Neural crest cell (in vitro differentiated cells): ENCODE data around the gene IQCB1. TPM values are rescaled to one million over a fixed set of nuclear protein-coding genes. Genes with fewer than 3 reads are reported as not detected.

ENCODE experiments used
- DNase-seq: peaks from one replicate; pipeline ENCODE4 v3.0.0; 2021; ENCODE audit warnings: low read depth, mixed read lengths, low spot score
- H3K27ac Mint-ChIP-seq: one replicate; pipeline ENCODE4 v1.8.0; 2021; ENCODE audit warnings: mild to moderate bottlenecking, mixed read lengths; ENCODE audit not compliant: unreplicated experiment
- H3K27me3 Mint-ChIP-seq: 2 replicates; pipeline ENCODE4 v1.8.0; 2021; ENCODE audit warnings: low read depth, mild to moderate bottlenecking, mixed read lengths
- H3K36me3 Mint-ChIP-seq: 2 replicates; pipeline ENCODE4 v1.8.0; 2021; ENCODE audit warnings: low read depth, mild to moderate bottlenecking, mixed read lengths
- H3K4me1 Mint-ChIP-seq: 2 replicates; pipeline ENCODE4 v1.8.0; 2021; ENCODE audit warnings: mixed read lengths
- H3K4me3 Mint-ChIP-seq: one replicate; pipeline ENCODE4 v1.8.0; 2021; ENCODE audit warnings: mild to moderate bottlenecking, mixed read lengths
- H3K9me3 Mint-ChIP-seq: 2 replicates; pipeline ENCODE4 v1.8.0; 2021; ENCODE audit warnings: mixed read lengths
- CTCF ChIP-seq: fragments of 200-600 bp; sonication (generic); conservative IDR thresholded peaks from 2 replicates; pipeline ENCODE4 v1.5.0; 2021; ENCODE audit warnings: antibody characterized with exemption, mild to moderate bottlenecking
- total RNA-seq: library from RNA; stranded (reverse); gene quantifications from 2 replicates; pipeline ENCODE4 v1.2.1, GENCODE V29; 2021

Gene IQCB1
- total RNA-seq, 1 donor from 2014 or later = 47.2 TPM

- Mint-ChIP-seq H3K36me3 (peaks cover 2% of the 10 kb centered on the region), H3K27ac (no peak overlapping the region), H3K4me3 (no peak overlapping the region), H3K27me3 (peaks cover 20% of the 10 kb centered on the region), H3K9me3 (peaks cover 3% of the 10 kb centered on the region), H3K4me1 (peaks cover 16% of the 10 kb centered on the region)
- TF ChIP-seq CTCF = no peak
- DNase-seq = no peak
Observed at GRCh38 chr3:121839962-121840361, 5.1 kb upstream of the IQCB1 start.

- peak overlapping the region; percentile 93 for H3K4me3 Mint-ChIP-seq
- no peak for TF ChIP-seq CTCF
- H3K4me1 Mint-ChIP-seq = peaks cover 39% of the 10 kb centered on the region
- H3K27ac Mint-ChIP-seq = no peak overlapping the region
- H3K27me3 Mint-ChIP-seq = peaks cover 21% of the 10 kb centered on the region
- no peak for DNase-seq
- no peaks in the 10 kb centered on the region for H3K9me3 Mint-ChIP-seq
- H3K36me3 Mint-ChIP-seq = peaks cover 8% of the 10 kb centered on the region
Observed at GRCh38 chr3:121836481-121836880, 1.6 kb upstream of the IQCB1 start.

GRCh38 chr3:121836064-121836463 lies 1.2 kb upstream of the IQCB1 start:
- H3K27me3 Mint-ChIP-seq = peaks cover 21% of the 10 kb centered on the region
- no peak for TF ChIP-seq CTCF
- no peaks in the 10 kb centered on the region for H3K9me3 Mint-ChIP-seq
- H3K4me1 Mint-ChIP-seq = peaks cover 41% of the 10 kb centered on the region
- H3K27ac Mint-ChIP-seq = no peak overlapping the region
- no peak for DNase-seq
- H3K4me3 Mint-ChIP-seq = peak overlapping the region; percentile 93
- peaks cover 8% of the 10 kb centered on the region for H3K36me3 Mint-ChIP-seq

GRCh38 chr3:121835465-121835801 lies 573 bp upstream of the IQCB1 start:
- Mint-ChIP-seq H3K27ac (no peak overlapping the region), H3K4me3 (peak overlapping the region; percentile 93), H3K9me3 (no peaks in the 10 kb centered on the region), H3K36me3 (peaks cover 8% of the 10 kb centered on the region), H3K27me3 (peaks cover 21% of the 10 kb centered on the region), H3K4me1 (peaks cover 41% of the 10 kb centered on the region)
- no peak for DNase-seq
- TF ChIP-seq CTCF = no peak

- Mint-ChIP-seq H3K9me3 (no peaks in the 10 kb centered on the region), H3K36me3 (peaks cover 8% of the 10 kb centered on the region), H3K27ac (peak overlapping the region; percentile 96), H3K4me3 (peak overlapping the region; percentile 93), H3K27me3 (peaks cover 21% of the 10 kb centered on the region), H3K4me1 (peaks cover 41% of the 10 kb centered on the region)
- no peak for TF ChIP-seq CTCF
- peak; percentile 8 for DNase-seq
Observed at GRCh38 chr3:121834157-121834670, 646 bp downstream of the IQCB1 start.

GRCh38 chr3:121822973-121823372 lies 11.9 kb downstream of the IQCB1 start:
- Mint-ChIP-seq H3K36me3 (peaks cover 67% of the 10 kb centered on the region), H3K4me3 (no peak overlapping the region), H3K9me3 (peaks cover 8% of the 10 kb centered on the region), H3K4me1 (no peaks in the 10 kb centered on the region), H3K27me3 (no peaks in the 10 kb centered on the region), H3K27ac (no peak overlapping the region)
- no peak for TF ChIP-seq CTCF
- no peak for DNase-seq
